Panc1 (cell line): ENCODE results near the gene OPTN.

Experiments used
- SIN3A ChIP-seq: IDR thresholded peaks from 2 replicates; pipeline ENCODE4 v1.6.1; 2012; ENCODE audit warnings: low read depth, mild to moderate bottlenecking, low read length, moderate library complexity, borderline replicate concordance; ENCODE audit not compliant: insufficient read depth
- TF ChIP-seq, protein P1 (sequence below): fragments of 450-650 bp; IDR thresholded peaks from 2 replicates; pipeline ENCODE4 v1.5.1; 2017; ENCODE audit warnings: mild to moderate bottlenecking

- TF ChIP-seq SIN3A: no peak
- TF ChIP-seq, protein P1, sequence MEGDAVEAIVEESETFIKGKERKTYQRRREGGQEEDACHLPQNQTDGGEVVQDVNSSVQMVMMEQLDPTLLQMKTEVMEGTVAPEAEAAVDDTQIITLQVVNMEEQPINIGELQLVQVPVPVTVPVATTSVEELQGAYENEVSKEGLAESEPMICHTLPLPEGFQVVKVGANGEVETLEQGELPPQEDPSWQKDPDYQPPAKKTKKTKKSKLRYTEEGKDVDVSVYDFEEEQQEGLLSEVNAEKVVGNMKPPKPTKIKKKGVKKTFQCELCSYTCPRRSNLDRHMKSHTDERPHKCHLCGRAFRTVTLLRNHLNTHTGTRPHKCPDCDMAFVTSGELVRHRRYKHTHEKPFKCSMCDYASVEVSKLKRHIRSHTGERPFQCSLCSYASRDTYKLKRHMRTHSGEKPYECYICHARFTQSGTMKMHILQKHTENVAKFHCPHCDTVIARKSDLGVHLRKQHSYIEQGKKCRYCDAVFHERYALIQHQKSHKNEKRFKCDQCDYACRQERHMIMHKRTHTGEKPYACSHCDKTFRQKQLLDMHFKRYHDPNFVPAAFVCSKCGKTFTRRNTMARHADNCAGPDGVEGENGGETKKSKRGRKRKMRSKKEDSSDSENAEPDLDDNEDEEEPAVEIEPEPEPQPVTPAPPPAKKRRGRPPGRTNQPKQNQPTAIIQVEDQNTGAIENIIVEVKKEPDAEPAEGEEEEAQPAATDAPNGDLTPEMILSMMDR: no peak
Measured at GRCh38 chr10:13086056-13086455, 13.9 kb upstream of the OPTN start.
